DMS114 treated with DMSO at 0.1 percent for 48 hours (cell line): Measurements from ENCODE around the gene OPA1.
"Not testable (repeated sequence)": the region's sequence is repeated elsewhere in the genome, so short reads cannot be mapped to it uniquely, and the experiment has no call there.

ENCODE experiments used
- DNase-seq: peaks from one replicate; lab custom pipeline; 2025; ENCODE audit not compliant: unreplicated experiment; lab: John Stamatoyannopoulos, UW

OPA1 gene

GRCh38 chr3:193590088-193590856, 2.7 kb upstream of the OPA1 start:
- no peak for DNase-seq

GRCh38 chr3:193593668-193594030, 641 bp downstream of the OPA1 start:
- DNase-seq = no peak

- no peak for DNase-seq
Observed at GRCh38 chr3:193594946-193595689, 2.1 kb downstream of the OPA1 start.

GRCh38 chr3:193595939-193596487, 3.0 kb downstream of the OPA1 start:
- no peak for DNase-seq

- no peak for DNase-seq
Observed at GRCh38 chr3:193598202-193598601, 5.2 kb downstream of the OPA1 start.

- no peak for DNase-seq
Observed at GRCh38 chr3:193599393-193599792, 6.4 kb downstream of the OPA1 start.

- no peak for DNase-seq
Observed at GRCh38 chr3:193605876-193606275, 12.9 kb downstream of the OPA1 start.

- DNase-seq = not testable (repeated sequence)
Observed at GRCh38 chr3:193606892-193607291, 13.9 kb downstream of the OPA1 start.

GRCh38 chr3:193610516-193610915, 17.5 kb downstream of the OPA1 start:
- DNase-seq = not testable (repeated sequence)

GRCh38 chr3:193614430-193614829, 21.4 kb downstream of the OPA1 start:
- DNase-seq = no peak

GRCh38 chr3:193617628-193618027, 24.6 kb downstream of the OPA1 start:
- no peak for DNase-seq

GRCh38 chr3:193620057-193620456, 27.0 kb downstream of the OPA1 start:
- DNase-seq = no peak

- no peak for DNase-seq
Observed at GRCh38 chr3:193620650-193621049, 27.6 kb downstream of the OPA1 start.

- no peak for DNase-seq
Observed at GRCh38 chr3:193621127-193621526, 28.1 kb downstream of the OPA1 start.

GRCh38 chr3:193630005-193630404, 37.0 kb downstream of the OPA1 start:
- DNase-seq = no peak

- DNase-seq = no peak
Observed at GRCh38 chr3:193637831-193638230, 44.8 kb downstream of the OPA1 start.

- no peak for DNase-seq
Observed at GRCh38 chr3:193638833-193639232, 45.8 kb downstream of the OPA1 start.

- no peak for DNase-seq
Observed at GRCh38 chr3:193640165-193640715, 47.2 kb downstream of the OPA1 start.

- DNase-seq = no peak
Observed at GRCh38 chr3:193640728-193641439, 47.9 kb downstream of the OPA1 start.

GRCh38 chr3:193641440-193641775, 48.4 kb downstream of the OPA1 start:
- no peak for DNase-seq

- DNase-seq = no peak
Observed at GRCh38 chr3:193645806-193646205, 52.8 kb downstream of the OPA1 start.
